ENCODE measurements around the gene HES3.

The HES3 gene

GRCh38 chr1:6279613-6280383, 35.8 kb downstream of the HES3 start:
- DNase-seq (ENCODE audit: low read depth in 2 of 2) = no peak

DNA sequence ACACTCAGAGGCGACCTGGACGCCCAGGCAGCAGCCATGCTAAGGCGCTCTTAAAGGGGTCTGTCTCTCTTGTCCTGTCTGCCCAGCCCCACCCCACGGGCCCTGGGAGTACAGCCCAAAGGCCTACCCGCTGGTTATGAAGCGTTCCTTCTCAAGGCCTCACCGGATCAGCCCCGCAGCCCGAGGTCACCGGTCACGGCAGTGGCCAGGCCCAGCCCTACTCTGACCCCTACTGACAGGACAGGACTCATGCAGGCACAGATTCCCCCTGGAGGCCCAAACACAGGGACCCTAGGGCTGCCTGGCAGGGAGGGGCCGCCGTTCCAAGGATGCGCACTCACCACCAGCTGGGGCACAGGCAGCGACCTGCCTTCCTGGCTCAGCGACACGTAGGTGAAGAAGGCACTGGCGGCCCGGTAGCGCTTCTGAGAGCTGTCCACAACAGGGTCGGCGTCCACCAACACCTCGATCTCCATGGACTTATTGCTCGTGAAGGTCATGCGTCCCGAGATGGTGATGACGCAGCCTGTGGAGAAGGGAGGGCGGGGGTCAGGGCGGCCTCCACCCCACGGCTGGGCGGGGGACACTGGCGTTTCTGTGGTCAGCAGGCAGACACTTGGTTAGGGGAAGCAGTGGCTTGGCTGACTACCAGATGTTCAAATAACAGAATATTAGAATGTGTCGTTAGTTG, 36.9 kb downstream of the HES3 start:
- DNase-seq (ENCODE audit: low read depth in 2 of 2) = no peak

DNA sequence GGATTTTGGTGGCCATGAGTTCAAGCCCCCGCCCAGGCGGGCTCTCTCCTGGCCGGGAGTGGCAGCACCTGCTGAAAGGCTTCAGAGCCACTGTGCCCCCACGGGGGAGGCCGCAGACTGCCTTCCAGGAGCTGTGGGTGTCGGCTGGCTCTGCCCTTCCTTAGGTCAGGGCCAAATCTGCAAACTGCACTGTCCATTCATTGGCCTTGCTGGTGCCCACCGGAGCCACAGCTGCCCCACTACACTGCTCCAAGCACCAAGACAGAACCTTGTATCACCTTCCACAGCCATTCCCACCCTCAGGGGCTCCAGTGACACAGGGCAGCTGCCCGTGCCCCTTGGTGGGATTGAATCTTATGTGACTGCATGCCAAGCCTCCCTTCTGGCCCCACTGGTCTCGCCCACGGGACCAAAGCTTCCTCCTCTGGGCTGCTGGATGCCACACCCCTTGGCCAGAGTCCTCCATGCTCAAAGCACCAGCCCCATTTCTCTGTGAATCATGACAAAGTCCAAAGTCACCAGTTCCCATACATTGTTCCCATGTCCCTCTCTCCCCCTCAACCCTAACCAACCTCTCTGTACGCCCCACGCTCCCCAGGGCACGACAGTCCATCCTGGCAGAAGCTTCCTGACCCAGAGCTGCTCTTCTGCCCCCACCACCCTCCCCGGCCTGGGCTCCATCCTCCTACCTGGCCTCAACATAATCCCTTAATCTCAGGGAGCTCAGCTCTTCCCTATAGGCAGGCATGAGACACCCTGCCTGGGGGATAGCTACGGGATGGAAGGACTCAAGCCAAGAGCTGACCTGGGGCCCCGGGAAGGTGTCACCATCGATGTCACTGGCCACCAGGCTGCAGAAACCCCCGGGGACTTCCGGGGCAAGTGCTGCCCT, 37.8 kb downstream of the HES3 start:
- no peak for DNase-seq (ENCODE audit: low read depth in 2 of 2)

- no peak for DNase-seq (ENCODE audit: low read depth in 2 of 2)
Observed at GRCh38 chr1:6282577-6283270, 38.7 kb downstream of the HES3 start.

GRCh38 chr1:6285336-6285735, 41.4 kb downstream of the HES3 start:
- no peak for DNase-seq (ENCODE audit: low read depth in 2 of 2)

GRCh38 chr1:6286266-6286665, 42.3 kb downstream of the HES3 start:
- DNase-seq (ENCODE audit: low read depth in 2 of 2) = no peak

DNA sequence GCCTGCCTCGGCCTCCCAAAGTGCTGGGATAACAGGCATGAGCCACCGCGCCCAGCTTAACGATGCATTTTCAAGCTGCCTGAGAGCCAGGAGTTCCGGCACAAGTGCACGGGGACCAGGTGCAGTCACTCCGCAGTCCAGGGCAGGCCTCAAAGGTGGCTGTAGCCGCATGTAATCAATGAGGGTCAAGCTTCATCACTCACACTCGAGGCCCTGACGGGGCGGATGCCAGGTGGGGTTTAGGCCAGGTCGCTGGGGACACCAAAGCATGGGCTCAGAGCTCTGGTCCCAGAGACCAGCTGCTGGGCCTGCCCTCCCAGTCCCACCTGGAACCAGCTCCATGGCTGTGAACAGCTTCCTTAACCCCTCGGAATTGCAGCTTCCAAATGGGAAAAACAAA, 43.0 kb downstream of the HES3 start:
- DNase-seq (ENCODE audit: low read depth in 2 of 2) = no peak

GRCh38 chr1:6287431-6287886, 43.5 kb downstream of the HES3 start:
- no peak for DNase-seq (ENCODE audit: low read depth in 2 of 2)

DNA sequence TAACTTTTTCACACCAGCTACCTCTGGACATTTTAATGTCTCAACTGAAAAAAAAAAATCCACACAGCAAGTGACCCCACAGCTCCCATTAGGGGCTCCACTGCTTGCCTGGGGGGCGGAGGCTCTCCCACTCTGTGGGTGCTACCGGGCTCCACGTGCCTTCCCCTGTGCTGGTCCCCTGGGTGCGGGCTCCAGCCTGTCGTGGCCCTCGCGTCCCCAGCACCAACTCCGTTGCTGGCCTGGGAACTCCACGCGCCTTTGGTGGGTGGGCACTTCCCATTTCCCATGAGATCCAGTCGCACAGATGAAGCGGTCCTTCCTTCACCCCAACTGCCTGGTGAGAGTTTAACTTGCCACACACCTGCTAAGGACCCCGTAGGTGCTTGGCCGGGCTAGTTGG, 44.0 kb downstream of the HES3 start:
- DNase-seq (ENCODE audit: low read depth in 2 of 2) = no peak

DNA sequence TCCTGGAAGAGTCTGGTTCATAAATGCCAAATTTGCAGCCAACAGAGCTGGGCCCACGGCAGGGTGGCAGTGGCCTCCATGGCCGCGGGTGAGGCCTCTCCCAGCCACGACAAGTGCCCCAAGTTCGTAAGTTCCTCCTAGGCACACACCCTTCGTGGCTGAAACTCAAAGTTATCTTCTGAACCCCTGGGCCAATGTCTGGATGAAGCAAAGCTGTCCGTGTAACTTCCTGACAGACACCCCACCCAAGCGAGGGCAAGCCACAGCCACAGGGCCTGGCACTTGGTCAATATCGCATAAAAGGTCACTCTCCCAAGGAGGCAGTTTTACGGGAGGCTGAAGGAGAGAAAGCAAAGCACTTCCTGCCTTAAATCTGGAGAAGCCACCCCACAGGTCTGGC, 44.7 kb downstream of the HES3 start:
- DNase-seq (ENCODE audit: low read depth in 2 of 2) = no peak

DNA sequence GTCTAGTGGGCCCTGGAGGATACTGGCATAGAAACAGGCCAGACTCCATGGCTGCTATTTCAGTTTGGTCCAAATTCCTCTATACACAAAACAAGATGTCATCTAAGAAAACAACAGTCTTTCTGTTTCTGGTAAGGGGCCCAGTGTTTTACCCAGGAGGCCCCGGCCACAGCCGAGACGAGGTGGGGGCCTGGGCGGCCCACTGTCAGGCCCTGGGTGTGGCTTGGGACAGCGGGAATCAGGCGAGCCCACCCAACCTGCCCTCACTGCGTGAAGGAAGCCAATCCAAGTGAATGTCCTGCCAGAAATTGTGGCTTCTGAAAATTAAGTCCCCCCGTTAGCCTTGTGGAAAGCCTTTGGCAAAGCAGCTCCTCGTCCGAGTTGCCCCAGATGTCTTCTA, 48.1 kb downstream of the HES3 start:
- no peak for DNase-seq (ENCODE audit: low read depth in 2 of 2)

GRCh38 chr1:6294080-6294889, 50.3 kb downstream of the HES3 start:
- DNase-seq (ENCODE audit: low read depth in 2 of 2) = no peak

GRCh38 chr1:6294890-6295556, 51.0 kb downstream of the HES3 start:
- no peak for DNase-seq (ENCODE audit: low read depth in 2 of 2)
